ENCODE measurements around the gene USP54. TPM values are rescaled to one million over a fixed set of nuclear protein-coding genes. Genes with fewer than 3 reads are reported as not detected.
A peak's percentile ranks its signal among the peaks of the same experiment; 100 is the strongest.

USP54 gene
- total RNA-seq, 4 donors from 2014 or later, result 159 to 315 (median 201) TPM

DNA sequence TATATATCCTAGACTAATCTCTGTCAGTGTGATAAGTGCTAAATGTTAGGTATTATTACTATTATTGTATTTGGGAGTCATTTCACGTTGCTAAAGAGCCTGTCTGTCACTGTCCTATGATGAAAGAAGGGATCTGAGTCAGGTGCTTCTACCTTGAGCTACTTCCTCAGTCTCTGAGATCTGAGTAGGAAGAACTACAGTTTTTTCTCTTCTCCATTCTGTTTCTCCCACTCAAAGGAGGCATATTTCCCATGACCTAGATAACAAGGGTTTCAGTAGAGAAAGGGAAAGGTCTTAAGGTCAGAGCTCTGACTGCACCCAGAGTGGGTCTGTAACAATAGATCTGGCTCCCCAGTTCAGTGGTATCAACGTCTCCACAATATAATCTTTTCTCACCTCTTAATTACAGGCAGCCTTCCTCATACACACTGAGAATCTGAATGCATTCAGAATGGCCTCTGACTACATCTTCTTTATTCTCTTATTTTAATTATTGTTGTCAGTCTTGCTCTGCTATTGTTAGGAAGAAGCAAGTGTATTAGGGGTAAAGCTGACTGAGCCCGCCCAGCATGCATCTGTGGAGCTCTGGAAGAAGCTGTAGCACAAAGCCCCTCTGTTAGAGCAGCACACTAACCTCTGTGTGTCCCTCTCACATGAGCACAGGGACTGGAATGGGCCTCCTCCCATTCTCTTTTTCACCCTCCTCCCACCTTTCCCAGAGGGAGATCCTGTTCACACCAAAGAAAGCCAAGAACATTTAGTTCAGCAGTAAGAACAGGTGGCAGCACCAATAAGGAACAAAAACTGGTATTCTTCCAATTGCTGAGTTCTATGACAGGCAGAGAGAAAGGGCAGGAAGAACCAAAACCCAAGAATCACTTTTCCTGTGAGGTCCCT, 38.1 kb downstream of the USP54 start:
- DNase-seq, result peak in 1 of 2 donors; percentile 29
- TF ChIP-seq POLR2A (IDR thresholded peaks at IDR 0.05), result no peak
- TF ChIP-seq, protein P1, sequence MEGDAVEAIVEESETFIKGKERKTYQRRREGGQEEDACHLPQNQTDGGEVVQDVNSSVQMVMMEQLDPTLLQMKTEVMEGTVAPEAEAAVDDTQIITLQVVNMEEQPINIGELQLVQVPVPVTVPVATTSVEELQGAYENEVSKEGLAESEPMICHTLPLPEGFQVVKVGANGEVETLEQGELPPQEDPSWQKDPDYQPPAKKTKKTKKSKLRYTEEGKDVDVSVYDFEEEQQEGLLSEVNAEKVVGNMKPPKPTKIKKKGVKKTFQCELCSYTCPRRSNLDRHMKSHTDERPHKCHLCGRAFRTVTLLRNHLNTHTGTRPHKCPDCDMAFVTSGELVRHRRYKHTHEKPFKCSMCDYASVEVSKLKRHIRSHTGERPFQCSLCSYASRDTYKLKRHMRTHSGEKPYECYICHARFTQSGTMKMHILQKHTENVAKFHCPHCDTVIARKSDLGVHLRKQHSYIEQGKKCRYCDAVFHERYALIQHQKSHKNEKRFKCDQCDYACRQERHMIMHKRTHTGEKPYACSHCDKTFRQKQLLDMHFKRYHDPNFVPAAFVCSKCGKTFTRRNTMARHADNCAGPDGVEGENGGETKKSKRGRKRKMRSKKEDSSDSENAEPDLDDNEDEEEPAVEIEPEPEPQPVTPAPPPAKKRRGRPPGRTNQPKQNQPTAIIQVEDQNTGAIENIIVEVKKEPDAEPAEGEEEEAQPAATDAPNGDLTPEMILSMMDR (IDR thresholded peaks at IDR 0.05), result no peak
- Histone ChIP-seq H3K9me3 (no peaks in the 10 kb centered on the region), H3K36me3 (no peaks in the 10 kb centered on the region), H3K4me1 (peaks cover 29 to 37% of the 10 kb centered on the region in 2 donors), H3K27ac (peak overlapping the region; percentile 3 to 50 (median 18)), H3K4me3 (replicated peaks in 1 of 3) (no peak overlapping the region), H3K27me3 (no peaks in the 10 kb centered on the region)
- intact Hi-C loops (cut with DNase I), result no loop called here
- 81 to 82% methylated on average over 3 of the region's 3 CpGs for WGBS, 2 donors

DNA sequence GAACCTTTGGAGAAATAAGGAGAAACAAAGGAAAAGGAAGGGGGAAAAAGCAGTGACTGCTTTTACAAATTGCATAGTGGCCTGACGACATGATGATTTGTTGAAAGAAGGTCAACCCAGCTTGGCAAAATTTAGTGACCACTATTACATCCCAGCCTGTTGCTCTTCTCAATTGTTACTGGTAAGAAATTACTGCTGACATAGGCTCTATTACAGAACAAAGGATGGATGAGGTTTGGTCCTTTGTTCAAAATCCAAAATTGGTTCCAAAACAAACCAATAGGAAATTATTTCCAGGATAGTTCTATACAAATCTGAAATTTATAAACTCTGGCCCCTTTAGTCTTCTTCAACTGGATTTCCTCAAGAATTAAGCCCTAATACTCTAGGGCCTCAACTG, 39.6 kb downstream of the USP54 start:
- no peak for DNase-seq
- 91 to 95% methylated on average over 1 of the region's 1 CpG for WGBS, 2 donors
- no peaks in the 10 kb centered on the region for H3K27me3 ChIP-seq
- no peaks in the 10 kb centered on the region for H3K9me3 ChIP-seq
- no peak overlapping the region for H3K4me3 ChIP-seq (replicated peaks in 1 of 3)
- H3K27ac ChIP-seq, result no peak overlapping the region
- no peak for TF ChIP-seq POLR2A (IDR thresholded peaks at IDR 0.05)
- TF ChIP-seq, protein P1 (IDR thresholded peaks at IDR 0.05), result no peak
- peaks cover 29 to 37% of the 10 kb centered on the region in 2 donors for H3K4me1 ChIP-seq
- intact Hi-C loops (cut with DNase I), result no loop called here
- H3K36me3 ChIP-seq, result no peaks in the 10 kb centered on the region

DNA sequence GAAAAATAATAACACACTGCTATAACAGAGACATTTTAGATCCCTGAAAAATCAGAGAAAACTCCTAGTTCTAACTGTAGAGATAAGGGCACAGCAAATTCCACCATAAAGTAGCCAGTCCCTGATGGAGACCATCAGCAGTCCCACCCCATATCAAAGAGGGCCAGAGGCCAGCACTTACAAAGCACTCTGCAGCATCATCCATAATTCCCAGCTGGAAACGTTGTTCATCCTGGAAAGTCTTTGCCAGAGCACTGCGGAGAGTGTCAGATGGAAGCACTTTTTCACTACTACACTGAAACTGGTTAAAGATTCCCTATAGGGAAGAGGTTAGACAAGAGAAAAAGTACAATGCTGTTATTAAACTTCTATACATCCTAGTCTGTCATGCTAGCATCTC, 45.8 kb downstream of the USP54 start:
- Histone ChIP-seq H3K4me3 (replicated peaks in 1 of 3) (no peak overlapping the region), H3K27ac (no peak overlapping the region), H3K36me3 (peaks cover 20 to 27% of the 10 kb centered on the region in 2 donors), H3K9me3 (no peaks in the 10 kb centered on the region), H3K27me3 (no peaks in the 10 kb centered on the region), H3K4me1 (peaks cover 8% of the 10 kb centered on the region in 2 donors)
- intact Hi-C loops (cut with DNase I), result no loop called here
- TF ChIP-seq, protein P1 (IDR thresholded peaks at IDR 0.05), result no peak
- no peak for TF ChIP-seq POLR2A (IDR thresholded peaks at IDR 0.05)
- DNase-seq, result no peak
- WGBS, 2 donors, result 85 to 96% methylated on average over 2 of the region's 2 CpGs

DNA sequence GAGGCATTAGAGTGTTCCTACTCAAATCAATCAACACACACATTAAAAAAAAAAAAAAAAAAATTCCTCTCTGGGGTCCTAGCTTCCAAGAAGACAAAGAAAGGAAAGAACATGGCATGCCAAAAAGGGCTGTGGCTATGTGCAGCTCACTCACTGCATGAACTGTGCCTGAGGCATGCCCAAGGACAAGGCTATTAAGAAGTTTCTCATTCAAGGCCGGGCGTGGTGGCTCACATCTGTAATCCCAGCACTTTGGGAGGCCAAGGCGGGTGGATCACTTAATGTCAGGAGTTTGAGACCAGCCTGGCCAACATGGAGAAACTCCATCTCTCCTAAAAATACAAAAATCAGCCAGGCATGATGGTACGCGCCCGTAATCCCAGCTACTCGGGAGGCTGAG, 53.4 kb downstream of the USP54 start:
- TF ChIP-seq POLR2A (IDR thresholded peaks at IDR 0.05), result no peak
- TF ChIP-seq, protein P1 (IDR thresholded peaks at IDR 0.05), result no peak
- peaks cover under 1 to 4% of the 10 kb centered on the region in 2 donors for H3K4me1 ChIP-seq
- no peak overlapping the region for H3K27ac ChIP-seq
- intact Hi-C loops (cut with DNase I), result no loop called here
- no peaks in the 10 kb centered on the region for H3K9me3 ChIP-seq
- H3K27me3 ChIP-seq, result no peaks in the 10 kb centered on the region
- no peak overlapping the region for H3K4me3 ChIP-seq (replicated peaks in 1 of 3)
- DNase-seq, result no peak
- peaks cover 38 to 42% of the 10 kb centered on the region in 2 donors for H3K36me3 ChIP-seq
- WGBS, 2 donors, result 96% methylated on average over 7 of the region's 7 CpGs

DNA sequence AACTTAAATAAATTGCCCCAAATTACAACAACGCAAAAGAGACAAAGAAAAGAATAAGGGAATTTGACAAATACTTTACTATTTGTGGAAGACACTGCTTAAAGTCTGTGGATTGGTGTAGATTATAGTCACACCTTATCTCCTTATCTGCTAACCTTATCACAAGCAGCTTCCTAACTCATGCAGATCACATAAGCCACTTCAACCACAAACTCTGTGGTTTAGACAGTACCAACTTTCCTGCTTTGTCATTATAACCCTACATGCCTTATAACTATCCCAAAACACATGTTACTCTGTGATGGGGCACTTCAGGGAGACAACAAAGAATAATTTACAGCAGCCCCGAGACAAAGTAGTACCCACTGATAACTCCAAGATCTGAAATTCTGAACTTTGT, 53.9 kb downstream of the USP54 start:
- peaks cover 34 to 38% of the 10 kb centered on the region in 2 donors for H3K36me3 ChIP-seq
- H3K27me3 ChIP-seq, result no peaks in the 10 kb centered on the region
- no peaks in the 10 kb centered on the region for H3K9me3 ChIP-seq
- WGBS, 2 donors, result 93 to 95% methylated on average over 2 of the region's 2 CpGs
- H3K4me3 ChIP-seq (replicated peaks in 1 of 3), result no peak overlapping the region
- no peak for DNase-seq
- H3K4me1 ChIP-seq, result peaks cover 4 to 8% of the 10 kb centered on the region in 2 donors
- no peak overlapping the region for H3K27ac ChIP-seq
- intact Hi-C loops (cut with DNase I), result no loop called here
- no peak for TF ChIP-seq POLR2A (IDR thresholded peaks at IDR 0.05)
- TF ChIP-seq, protein P1 (IDR thresholded peaks at IDR 0.05), result no peak

Measured in thyroid gland (tissue), 4 donors.